Measurements from ENCODE around the gene TMEM259. TPM values are rescaled to one million over a fixed set of nuclear protein-coding genes. Genes with fewer than 3 reads are reported as not detected.

TMEM259 gene
- total RNA-seq, 2 donors from 2014 or later = 101 to 120 TPM

DNA sequence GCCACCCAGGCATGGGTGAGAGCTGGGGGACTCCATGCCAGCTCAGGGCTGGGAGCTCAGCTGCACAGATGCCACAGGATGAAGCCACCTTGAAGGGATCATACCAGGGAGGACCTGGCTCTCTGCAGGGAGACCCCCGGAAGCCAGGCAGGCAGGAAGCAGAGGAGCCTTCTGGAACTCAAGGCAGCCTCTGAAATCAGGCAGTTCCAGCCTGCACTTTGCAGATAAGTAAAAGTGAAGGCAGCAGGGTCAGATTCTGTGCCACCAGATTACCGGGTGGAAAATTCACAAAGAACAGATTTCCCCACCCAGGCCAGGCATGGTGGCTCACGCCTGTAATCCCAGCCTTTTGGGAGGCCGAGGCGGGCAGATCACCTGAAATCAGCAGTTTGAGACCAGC is 2.5 kb downstream of the TMEM259 start:
- Mint-ChIP-seq H3K4me1 (peaks cover 15% of the 10 kb centered on the region), H3K27me3 (no peaks in the 10 kb centered on the region), H3K4me3 (peak overlapping the region; percentile 91), H3K9me3 (no peaks in the 10 kb centered on the region), H3K36me3 (ENCODE audit: low read depth) (peaks cover 30% of the 10 kb centered on the region), H3K27ac (peak overlapping the region; percentile 25)
- ATAC-seq (replicated peaks) = no peak

- ATAC-seq (replicated peaks) = no peak
Measured at GRCh38 chr19:1017906-1018305, 3.0 kb downstream of the TMEM259 start.

DNA sequence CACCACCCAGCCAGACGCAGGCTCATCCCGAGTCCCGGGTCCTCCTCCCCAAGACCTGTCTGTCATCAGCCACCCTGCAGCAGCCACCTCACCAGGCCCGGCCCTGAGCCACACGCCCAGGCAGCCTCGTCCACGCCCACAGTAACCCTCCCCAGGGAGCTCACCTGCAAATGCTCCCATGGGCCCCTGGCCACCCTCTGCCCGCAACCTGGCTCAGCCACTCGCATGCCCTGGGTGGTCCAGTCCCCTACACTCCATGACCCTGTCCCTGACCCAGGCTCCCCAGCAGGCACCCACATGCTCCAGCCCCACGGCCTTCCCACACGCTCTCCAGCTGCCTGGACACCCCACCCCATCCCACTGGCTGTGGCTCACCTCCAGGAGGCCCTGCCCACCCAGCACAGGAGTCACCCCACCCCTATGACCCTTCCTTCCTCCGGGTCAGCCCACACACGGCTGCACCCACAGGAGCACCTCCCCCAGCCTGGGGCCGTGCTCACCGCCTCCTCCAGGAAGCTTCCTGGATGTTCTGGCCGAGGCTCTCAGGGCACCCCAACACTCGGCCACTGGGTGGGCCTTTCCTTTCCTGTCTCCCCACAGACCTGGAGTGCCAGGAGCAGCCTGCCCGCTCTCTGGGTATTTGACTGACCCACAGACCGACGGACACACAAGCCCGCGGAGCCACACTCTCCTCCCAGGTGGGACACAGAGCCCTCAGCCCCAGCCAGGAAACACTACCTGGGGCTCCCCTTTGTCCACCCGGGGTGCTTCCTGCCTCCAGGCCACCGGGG is 3.6 kb downstream of the TMEM259 start:
- Mint-ChIP-seq H3K4me3 (peak overlapping the region; percentile 91), H3K36me3 (ENCODE audit: low read depth) (peaks cover 30% of the 10 kb centered on the region), H3K4me1 (peaks cover 15% of the 10 kb centered on the region), H3K27ac (peak overlapping the region; percentile 90), H3K27me3 (no peaks in the 10 kb centered on the region), H3K9me3 (no peaks in the 10 kb centered on the region)
- ATAC-seq (replicated peaks) = no peak

More at GRCh38 chr19:1017906-1018305, 3.0 kb downstream of the TMEM259 start:
- peak overlapping the region; percentile 90 for H3K27ac Mint-ChIP-seq
- H3K4me3 Mint-ChIP-seq = peak overlapping the region; percentile 91
- H3K27me3 Mint-ChIP-seq = no peaks in the 10 kb centered on the region
- peaks cover 15% of the 10 kb centered on the region for H3K4me1 Mint-ChIP-seq
- peaks cover 30% of the 10 kb centered on the region for H3K36me3 Mint-ChIP-seq (ENCODE audit: low read depth)
- no peaks in the 10 kb centered on the region for H3K9me3 Mint-ChIP-seq

DNA sequence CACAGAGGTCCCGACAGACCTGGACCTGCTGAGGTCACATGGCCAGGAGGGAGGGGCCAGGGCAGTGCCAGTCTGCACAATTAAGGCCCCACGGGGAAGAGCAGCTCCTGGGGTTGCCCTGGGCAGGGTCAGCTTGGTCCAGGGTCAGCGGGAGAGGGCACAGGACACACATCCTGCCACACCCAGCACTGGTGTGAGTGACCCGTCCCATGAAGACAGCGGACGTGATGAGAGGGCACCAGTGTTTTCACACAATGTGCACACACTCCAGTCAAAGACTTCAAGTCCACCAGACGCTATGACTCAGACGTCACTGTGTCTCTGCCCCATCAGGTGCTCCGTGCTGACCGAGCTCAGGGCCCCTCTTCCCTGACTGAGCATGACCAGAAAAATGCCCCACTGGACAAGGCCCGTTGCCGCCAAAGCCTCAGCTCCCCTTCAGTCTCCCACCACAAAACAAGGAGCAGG is 4.2 kb downstream of the TMEM259 start:
- ATAC-seq (replicated peaks) = no peak
- Mint-ChIP-seq H3K27ac (peak overlapping the region; percentile 90), H3K4me1 (peaks cover 14% of the 10 kb centered on the region), H3K36me3 (ENCODE audit: low read depth) (peaks cover 28% of the 10 kb centered on the region), H3K27me3 (no peaks in the 10 kb centered on the region), H3K4me3 (peak overlapping the region; percentile 91), H3K9me3 (no peaks in the 10 kb centered on the region)

DNA sequence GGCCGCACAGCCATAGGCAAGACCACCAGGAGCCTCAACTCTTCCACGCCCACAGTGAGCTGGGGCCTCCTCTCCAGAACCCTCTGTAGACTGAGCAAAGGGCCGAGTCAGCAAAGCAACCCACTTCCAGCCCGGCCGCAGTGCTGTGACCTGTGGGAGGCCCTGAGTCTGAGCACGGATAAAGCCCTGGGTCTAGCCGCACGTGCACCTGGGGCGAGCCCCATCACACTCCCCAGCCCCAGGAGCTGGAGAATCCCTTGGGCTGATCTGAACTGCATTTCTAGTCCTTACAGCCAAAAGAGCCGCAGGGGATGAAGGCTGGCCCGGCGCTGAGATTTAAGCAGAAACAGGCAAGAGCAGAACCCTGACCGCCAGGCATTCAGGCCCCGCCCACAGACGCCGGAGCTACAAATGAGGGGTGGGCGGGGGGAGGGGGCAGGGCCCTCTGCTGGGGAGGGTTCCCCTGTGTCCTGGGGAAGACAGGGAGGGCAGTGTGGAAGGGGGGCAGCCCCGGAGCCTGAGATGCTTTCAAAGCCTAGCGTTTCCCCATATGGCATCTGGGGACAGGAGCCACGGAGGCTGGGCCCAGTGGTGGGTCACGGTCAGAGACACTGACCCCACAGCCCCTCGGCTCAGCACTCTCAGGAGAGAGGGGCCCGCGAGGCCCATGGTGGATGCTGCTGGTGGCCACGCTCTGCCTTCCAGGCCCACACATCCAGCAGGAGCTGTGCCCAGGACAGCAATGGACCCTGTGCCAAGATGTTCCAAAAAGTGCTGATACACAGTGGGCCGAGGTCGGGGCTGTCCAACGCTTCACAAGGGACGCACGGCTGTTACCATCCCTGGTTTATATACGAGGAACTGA is 4.9 kb downstream of the TMEM259 start:
- no peak overlapping the region for H3K27ac Mint-ChIP-seq
- H3K36me3 Mint-ChIP-seq (ENCODE audit: low read depth) = peaks cover 22% of the 10 kb centered on the region
- no peaks in the 10 kb centered on the region for H3K9me3 Mint-ChIP-seq
- H3K4me3 Mint-ChIP-seq = peak overlapping the region; percentile 91
- peaks cover 8% of the 10 kb centered on the region for H3K4me1 Mint-ChIP-seq
- ATAC-seq (replicated peaks) = peak; percentile 39
- no peaks in the 10 kb centered on the region for H3K27me3 Mint-ChIP-seq

GRCh38 chr19:1015061-1015781 is 5.7 kb downstream of the TMEM259 start:
- Mint-ChIP-seq H3K9me3 (no peaks in the 10 kb centered on the region), H3K36me3 (ENCODE audit: low read depth) (peaks cover 17% of the 10 kb centered on the region), H3K27me3 (no peaks in the 10 kb centered on the region), H3K4me1 (peaks cover 8% of the 10 kb centered on the region), H3K4me3 (peak overlapping the region; percentile 91), H3K27ac (no peak overlapping the region)
- no peak for ATAC-seq (replicated peaks)

GRCh38 chr19:1014161-1015060 is 6.5 kb downstream of the TMEM259 start:
- peaks cover 8% of the 10 kb centered on the region for H3K4me1 Mint-ChIP-seq
- H3K27me3 Mint-ChIP-seq = no peaks in the 10 kb centered on the region
- no peak overlapping the region for H3K27ac Mint-ChIP-seq
- no peak overlapping the region for H3K4me3 Mint-ChIP-seq
- H3K36me3 Mint-ChIP-seq (ENCODE audit: low read depth) = peaks cover 12% of the 10 kb centered on the region
- ATAC-seq (replicated peaks) = no peak
- H3K9me3 Mint-ChIP-seq = no peaks in the 10 kb centered on the region

DNA sequence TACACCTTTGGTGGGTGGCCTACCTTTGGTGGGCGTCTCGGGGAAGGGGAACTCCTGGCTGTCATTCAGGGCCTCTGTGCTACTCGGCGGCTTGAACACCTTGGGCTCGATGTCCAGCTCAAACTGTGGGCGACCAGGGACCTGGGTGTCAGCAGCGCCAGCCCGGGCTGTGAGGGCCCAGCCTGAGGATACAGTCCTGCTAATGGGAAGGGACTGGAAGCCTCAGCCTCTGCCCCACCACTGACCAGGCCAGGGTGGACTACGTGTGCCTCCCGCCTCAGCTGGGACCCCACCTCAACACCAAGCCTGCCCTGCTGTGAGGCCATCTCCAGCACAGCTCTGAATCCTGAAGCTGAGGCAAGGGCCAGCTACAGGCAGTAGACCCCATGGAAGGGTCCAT is 7.7 kb downstream of the TMEM259 start:
- ATAC-seq (replicated peaks) = no peak
- no peak overlapping the region for H3K4me3 Mint-ChIP-seq
- H3K36me3 Mint-ChIP-seq (ENCODE audit: low read depth) = peaks cover under 1% of the 10 kb centered on the region
- no peak overlapping the region for H3K27ac Mint-ChIP-seq
- H3K27me3 Mint-ChIP-seq = no peaks in the 10 kb centered on the region
- no peaks in the 10 kb centered on the region for H3K9me3 Mint-ChIP-seq
- peaks cover 8% of the 10 kb centered on the region for H3K4me1 Mint-ChIP-seq

- Mint-ChIP-seq H3K36me3 (ENCODE audit: low read depth) (no peaks in the 10 kb centered on the region), H3K9me3 (no peaks in the 10 kb centered on the region), H3K27ac (no peak overlapping the region), H3K4me3 (no peak overlapping the region), H3K27me3 (no peaks in the 10 kb centered on the region), H3K4me1 (no peaks in the 10 kb centered on the region)
- ATAC-seq (replicated peaks) = no peak
Measured at GRCh38 chr19:1012334-1012733, 8.6 kb downstream of the TMEM259 start.

- no peak overlapping the region for H3K27ac Mint-ChIP-seq
- H3K4me1 Mint-ChIP-seq = no peaks in the 10 kb centered on the region
- H3K9me3 Mint-ChIP-seq = no peaks in the 10 kb centered on the region
- H3K4me3 Mint-ChIP-seq = no peak overlapping the region
- no peaks in the 10 kb centered on the region for H3K36me3 Mint-ChIP-seq (ENCODE audit: low read depth)
- no peak for ATAC-seq (replicated peaks)
- H3K27me3 Mint-ChIP-seq = no peaks in the 10 kb centered on the region
Measured at GRCh38 chr19:1011831-1012333, 9.0 kb downstream of the TMEM259 start.

GRCh38 chr19:1010586-1011510 is 10.1 kb downstream of the TMEM259 start:
- Mint-ChIP-seq H3K4me1 (no peaks in the 10 kb centered on the region), H3K27ac (no peak overlapping the region), H3K27me3 (no peaks in the 10 kb centered on the region), H3K9me3 (no peaks in the 10 kb centered on the region), H3K4me3 (no peak overlapping the region), H3K36me3 (ENCODE audit: low read depth) (no peaks in the 10 kb centered on the region)
- no peak for ATAC-seq (replicated peaks)

- Mint-ChIP-seq H3K4me3 (no peak overlapping the region), H3K27me3 (no peaks in the 10 kb centered on the region), H3K36me3 (ENCODE audit: low read depth) (no peaks in the 10 kb centered on the region), H3K4me1 (no peaks in the 10 kb centered on the region), H3K9me3 (no peaks in the 10 kb centered on the region), H3K27ac (no peak overlapping the region)
- no peak for ATAC-seq (replicated peaks)
Measured at GRCh38 chr19:1009981-1010538, 10.9 kb downstream of the TMEM259 start.
